Kidney (tissue), 14 donors: ENCODE measurements around the gene SUB1. TPM values are rescaled to one million over a fixed set of nuclear protein-coding genes. Genes with fewer than 3 reads are reported as not detected.

ENCODE experiments used
- DNase-seq, 5 donors: peaks; one replicate each; pipeline ENCODE4 v3.0.0-alpha.2; 2013 to 2020
- FAIRE-seq: peaks from 2 replicates; lab custom pipeline; 2012; peaks lifted over from hg19 to GRCh38; lab: Jason Lieb, UNC
- H3K27ac ChIP-seq, 2 donors: one replicate each; pipeline ENCODE4 v1.7.0; 2013; ENCODE audit warnings: low read depth in 2 of 2, low read length in 2 of 2, inconsistent platforms in 1 of 2
- H3K27me3 ChIP-seq: one replicate; pipeline ENCODE4 v1.7.1; 2013; ENCODE audit warnings: low read length, inconsistent platforms; ENCODE audit not compliant: control insufficient read depth, insufficient read depth
- H3K36me3 ChIP-seq, 3 donors: one replicate each; pipeline versions ENCODE4 v1.7.0 to v1.7.1; 2013; ENCODE audit warnings: low read length in 3 of 3, control low read depth in 1 of 3, inconsistent platforms in 1 of 3; ENCODE audit not compliant: insufficient read depth in 3 of 3, control insufficient read depth in 2 of 3
- H3K4me1 ChIP-seq, 3 donors: one replicate each; pipeline versions ENCODE4 v1.7.0 to v1.7.1; 2013; ENCODE audit warnings: low read length in 3 of 3, inconsistent platforms in 1 of 3, low read depth in 1 of 3; ENCODE audit not compliant: control insufficient read depth in 2 of 3, insufficient read depth in 2 of 3
- H3K4me3 ChIP-seq, 3 donors: one replicate each; pipeline versions ENCODE4 v1.7.0 to v1.8.1; 2013; ENCODE audit warnings: low read length in 3 of 3, control low read depth in 1 of 3, inconsistent platforms in 1 of 3
- H3K9ac ChIP-seq, 3 donors: one replicate each; pipeline versions ENCODE4 v1.7.0 to v1.7.1; 2013; ENCODE audit warnings: low read length in 3 of 3, control low read depth in 1 of 3, inconsistent platforms in 1 of 3
- H3K9me3 ChIP-seq, 3 donors: one replicate each; pipeline versions ENCODE4 v1.7.0 to v1.7.1; 2013; ENCODE audit warnings: low read length in 3 of 3, control low read depth in 1 of 3, inconsistent platforms in 1 of 3; ENCODE audit not compliant: control insufficient read depth in 2 of 3, insufficient read depth in 1 of 3
- CTCF ChIP-seq: IDR thresholded peaks from 3 replicates; pipeline ENCODE4 v1.5.1; 2012; ENCODE audit warnings: mild to moderate bottlenecking, moderate library complexity, borderline replicate concordance; ENCODE audit not compliant: insufficient read depth; ENCODE audit errors: extremely low read depth
- intact Hi-C: fragments of 100-400 bp; cut with DNase I; formaldehyde crosslinking; loops from one replicate; pipeline ENCODE4 v1.11.1; 2022
- polyA plus RNA-seq: library from polyadenylated mRNA; stranded (reverse); fragments of 350-450 nt; fragmentation: Illumina TruSeq; extraction: RNeasy Lipid Tissue Mini Kit (QIAGEN cat#74804); gene quantifications from one replicate; pipeline ENCODE4 v1.2.3, GENCODE V29; 2014; ENCODE audit warnings: low read depth, low replicate concordance; ENCODE audit not compliant: insufficient read depth
- total RNA-seq: library from RNA; stranded (reverse); fragmentation: NEBNext Ultra II Directional; extraction: Animal tissue kit (Norgen Biotek cat#: 25700); gene quantifications from one replicate; pipeline ENCODE4 v1.2.1, GENCODE V29; 2021
- donor health status: control.
- donor health status: control.
- donor health status: control.
- donor health status: control.
- donor health status: control.
- donor health status: DM: yes; HTN: yes; CAD: no.
- donor health status: Normal renal cell carcinoma (clear cell type).

SUB1 gene
- total and polyA plus RNA-seq, 2 donors from 2014 or later = 167 to 292 TPM

- H3K36me3 ChIP-seq = no peaks in the 10 kb centered on the region
- no peak for FAIRE-seq
- H3K27ac ChIP-seq = peak overlapping the region in 1 of 2 donors; percentile 28
Observed at GRCh38 chr5:32578363-32578762, 7.0 kb upstream of the SUB1 start.

DNA sequence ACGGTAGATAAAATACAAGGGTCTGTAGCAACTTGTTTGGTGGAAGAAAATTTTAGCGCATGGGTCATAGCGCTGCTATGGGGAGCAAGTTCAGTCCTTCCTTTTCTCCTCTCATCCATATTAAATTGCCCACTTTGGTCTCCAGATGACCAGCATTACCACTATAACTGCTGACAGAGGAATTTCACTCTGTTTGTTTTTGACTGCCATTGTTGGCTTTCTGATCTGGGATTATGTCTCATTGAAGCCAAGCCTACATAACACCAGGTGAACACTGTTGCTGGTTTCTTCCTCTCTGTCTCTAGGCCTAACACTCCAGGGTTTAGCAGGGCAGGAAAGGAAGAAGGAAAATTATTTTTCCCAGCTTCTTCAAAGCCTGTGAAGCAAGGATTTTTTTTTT is 6.6 kb upstream of the SUB1 start:
- DNase-seq (no peak), FAIRE-seq (no peak)
- intact Hi-C loops = no loop called here
- H3K27ac ChIP-seq = peak overlapping the region; percentile 26 to 28
- H3K4me3 ChIP-seq = no peak overlapping the region
- H3K4me1 ChIP-seq = no peaks in the 10 kb centered on the region
- H3K9me3 ChIP-seq = no peaks in the 10 kb centered on the region
- H3K9ac ChIP-seq = no peak overlapping the region
- H3K36me3 ChIP-seq = no peaks in the 10 kb centered on the region
- TF ChIP-seq CTCF = no peak
- H3K27me3 ChIP-seq = no peaks in the 10 kb centered on the region

More at GRCh38 chr5:32578363-32578762, 7.0 kb upstream of the SUB1 start:
- Histone ChIP-seq H3K27me3 (no peaks in the 10 kb centered on the region), H3K4me1 (no peaks in the 10 kb centered on the region), H3K4me3 (no peak overlapping the region), H3K9me3 (no peaks in the 10 kb centered on the region), H3K9ac (no peak overlapping the region)
- intact Hi-C loops = no loop called here
- no peak for TF ChIP-seq CTCF
- DNase-seq = no peak

DNA sequence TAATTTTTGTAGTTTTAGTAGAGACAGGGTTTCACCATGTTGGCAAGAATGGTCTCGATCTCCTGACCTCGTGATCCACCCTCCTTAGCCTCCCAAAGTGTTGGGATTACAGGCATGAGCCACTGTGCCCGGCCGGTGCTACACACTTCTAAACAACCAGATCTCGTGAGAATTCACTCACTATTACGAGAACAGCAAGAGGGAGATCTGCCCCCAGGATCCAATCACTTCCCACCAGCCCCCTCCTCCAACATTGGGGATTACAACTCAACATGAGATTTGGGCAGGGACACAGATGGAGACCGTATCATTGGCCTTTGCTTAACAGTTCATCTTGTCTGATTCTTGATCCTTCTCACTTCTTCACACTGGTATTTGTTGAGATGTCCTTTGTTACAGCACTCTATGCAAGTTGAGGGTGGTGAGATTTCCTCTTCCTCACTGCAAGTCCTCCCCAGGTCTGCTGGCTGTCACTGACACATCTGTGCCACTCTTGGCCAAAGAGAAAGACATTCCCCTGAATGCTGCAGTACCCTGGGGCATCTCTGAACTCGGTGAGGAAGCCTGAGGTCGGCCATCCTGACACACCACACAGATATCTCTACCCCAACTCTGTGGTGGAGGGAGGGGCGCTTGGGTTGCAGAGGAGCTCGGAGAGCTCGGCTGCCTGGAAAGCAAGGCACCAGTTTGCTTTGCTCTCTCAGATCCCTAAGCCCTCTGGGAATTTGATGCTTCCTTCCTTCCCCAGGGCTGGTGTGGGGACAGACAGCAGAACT is 4.2 kb upstream of the SUB1 start:
- Histone ChIP-seq H3K9ac (no peak overlapping the region), H3K4me3 (no peak overlapping the region), H3K27me3 (no peaks in the 10 kb centered on the region), H3K36me3 (no peaks in the 10 kb centered on the region), H3K9me3 (peaks cover 0 to 10% (median 0%) of the 10 kb centered on the region in 3 donors), H3K27ac (no peak overlapping the region), H3K4me1 (no peaks in the 10 kb centered on the region)
- TF ChIP-seq CTCF = no peak
- intact Hi-C loops = loop anchor here (10.0 kb wide), 1 partner anchor 86 kb away; no protein-coding TSS in a partner anchor
- no peak for DNase-seq
- no peak for FAIRE-seq
